HG03103 (cell line): ENCODE data around the gene LTBR.

Experiments
- ATAC-seq: cut with Tn5 transposase; IDR thresholded peaks from one replicate; pipeline ENCODE4 v1.9.1; 2021; ENCODE audit warnings: low read depth; ENCODE audit not compliant: unreplicated experiment

Gene LTBR

GRCh38 chr12:6346235-6346832, 37.6 kb upstream of the LTBR start:
- ATAC-seq = no peak

- ATAC-seq = no peak
Measured at GRCh38 chr12:6346942-6347341, 37.0 kb upstream of the LTBR start.

- ATAC-seq = no peak
Measured at GRCh38 chr12:6347367-6348338, 36.3 kb upstream of the LTBR start.

GRCh38 chr12:6351622-6352021, 32.3 kb upstream of the LTBR start:
- ATAC-seq = no peak

GRCh38 chr12:6352193-6353173, 31.5 kb upstream of the LTBR start:
- ATAC-seq = no peak

GRCh38 chr12:6354495-6355393, 29.2 kb upstream of the LTBR start:
- no peak for ATAC-seq

- ATAC-seq = no peak
Measured at GRCh38 chr12:6355491-6356373, 28.2 kb upstream of the LTBR start.

GRCh38 chr12:6356374-6356820, 27.6 kb upstream of the LTBR start:
- ATAC-seq = no peak

- ATAC-seq = no peak
Measured at GRCh38 chr12:6358881-6359280, 25.1 kb upstream of the LTBR start.

- ATAC-seq = no peak
Measured at GRCh38 chr12:6360080-6360571, 23.8 kb upstream of the LTBR start.

- ATAC-seq = no peak
Measured at GRCh38 chr12:6360578-6361490, 23.1 kb upstream of the LTBR start.

GRCh38 chr12:6361834-6362233, 22.1 kb upstream of the LTBR start:
- ATAC-seq = no peak

GRCh38 chr12:6362403-6362802, 21.6 kb upstream of the LTBR start:
- ATAC-seq = no peak

- ATAC-seq = no peak
Measured at GRCh38 chr12:6363010-6363329, 21.0 kb upstream of the LTBR start.

GRCh38 chr12:6363330-6364043, 20.5 kb upstream of the LTBR start:
- ATAC-seq = no peak

- ATAC-seq = no peak
Measured at GRCh38 chr12:6364044-6364374, 20.0 kb upstream of the LTBR start.
